ENCODE measurements around the gene PPP1R37.

PPP1R37 gene

DNA sequence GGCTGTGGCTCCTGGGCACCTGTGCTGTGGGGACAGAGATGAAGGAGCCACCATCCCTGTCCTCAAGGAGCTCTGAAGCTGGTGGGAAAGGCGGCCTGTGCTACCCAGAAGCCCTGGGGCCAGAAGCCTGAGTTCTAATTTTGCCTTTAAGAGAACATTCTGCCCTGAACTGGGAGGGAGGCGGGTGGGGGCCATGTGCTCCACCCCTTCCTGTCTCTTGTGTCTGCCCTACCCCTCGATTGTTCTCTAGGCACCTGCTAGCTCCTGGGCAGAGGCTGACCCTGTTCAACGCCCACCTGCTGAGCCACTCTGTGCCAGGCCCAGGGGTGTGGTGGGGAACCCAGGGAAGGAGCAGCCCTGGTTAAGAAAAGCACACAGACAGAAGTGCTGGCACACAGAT, 79.2 kb downstream of the PPP1R37 start:
- no peak overlapping the region for H3K27ac ChIP-seq

DNA sequence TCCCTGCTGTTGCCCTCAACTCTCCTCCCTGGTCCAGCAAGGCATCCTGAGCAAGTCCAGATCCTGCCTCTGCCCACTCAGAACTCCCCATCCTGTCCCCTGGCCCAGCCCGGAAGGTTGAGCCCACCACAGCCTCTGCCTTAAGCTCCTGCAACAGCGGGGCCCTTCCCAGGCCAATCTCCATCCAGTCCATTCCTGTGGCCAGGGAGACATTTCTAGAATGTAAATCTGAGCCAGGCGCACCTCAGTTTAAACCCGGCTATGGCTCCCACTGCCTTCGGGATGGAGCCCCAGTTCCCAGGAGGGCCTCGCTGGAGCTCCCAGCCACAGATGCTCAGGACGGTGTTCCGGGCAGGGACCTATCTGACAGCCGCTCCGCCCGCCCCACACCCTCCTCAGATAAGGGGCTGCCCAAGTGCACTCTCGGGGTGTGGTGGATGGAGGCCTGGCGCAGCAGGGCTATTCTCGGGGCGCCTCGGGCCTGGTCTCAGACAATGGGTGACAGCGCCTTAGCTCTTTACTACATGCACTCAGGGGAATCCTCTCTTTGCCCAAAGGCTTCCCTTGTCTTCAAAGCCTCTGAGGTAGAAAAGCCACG, 79.7 kb downstream of the PPP1R37 start:
- no peak overlapping the region for H3K27ac ChIP-seq
- TF ChIP-seq, protein P1, sequence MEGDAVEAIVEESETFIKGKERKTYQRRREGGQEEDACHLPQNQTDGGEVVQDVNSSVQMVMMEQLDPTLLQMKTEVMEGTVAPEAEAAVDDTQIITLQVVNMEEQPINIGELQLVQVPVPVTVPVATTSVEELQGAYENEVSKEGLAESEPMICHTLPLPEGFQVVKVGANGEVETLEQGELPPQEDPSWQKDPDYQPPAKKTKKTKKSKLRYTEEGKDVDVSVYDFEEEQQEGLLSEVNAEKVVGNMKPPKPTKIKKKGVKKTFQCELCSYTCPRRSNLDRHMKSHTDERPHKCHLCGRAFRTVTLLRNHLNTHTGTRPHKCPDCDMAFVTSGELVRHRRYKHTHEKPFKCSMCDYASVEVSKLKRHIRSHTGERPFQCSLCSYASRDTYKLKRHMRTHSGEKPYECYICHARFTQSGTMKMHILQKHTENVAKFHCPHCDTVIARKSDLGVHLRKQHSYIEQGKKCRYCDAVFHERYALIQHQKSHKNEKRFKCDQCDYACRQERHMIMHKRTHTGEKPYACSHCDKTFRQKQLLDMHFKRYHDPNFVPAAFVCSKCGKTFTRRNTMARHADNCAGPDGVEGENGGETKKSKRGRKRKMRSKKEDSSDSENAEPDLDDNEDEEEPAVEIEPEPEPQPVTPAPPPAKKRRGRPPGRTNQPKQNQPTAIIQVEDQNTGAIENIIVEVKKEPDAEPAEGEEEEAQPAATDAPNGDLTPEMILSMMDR (conservative IDR thresholded peaks at IDR 0.05): no peak
- no peak for TF ChIP-seq ZFX (IDR thresholded peaks at IDR 0.05)

More for the DNA sequence above, 79.2 kb downstream of the PPP1R37 start:
- TF ChIP-seq, protein P1 (conservative IDR thresholded peaks at IDR 0.05): no peak
- no peak for TF ChIP-seq ZFX (IDR thresholded peaks at IDR 0.05)

- no peak for TF ChIP-seq ZFX (IDR thresholded peaks at IDR 0.05)
- TF ChIP-seq, protein P1 (conservative IDR thresholded peaks at IDR 0.05): no peak
- no peak overlapping the region for H3K27ac ChIP-seq
Measured at GRCh38 chr19:45173816-45174215, 80.8 kb downstream of the PPP1R37 start.

GRCh38 chr19:45175515-45176345, 82.8 kb downstream of the PPP1R37 start:
- H3K27ac ChIP-seq: no peak overlapping the region
- no peak for TF ChIP-seq ZFX (IDR thresholded peaks at IDR 0.05)
- TF ChIP-seq, protein P1 (conservative IDR thresholded peaks at IDR 0.05): no peak

GRCh38 chr19:45177817-45178261, 84.9 kb downstream of the PPP1R37 start, which contains the start of gene TRAPPC6A:
Gene TRAPPC6A, minus strand, starts transcription at chr19:45178237. Its CDS starts 19 bp downstream, at chr19:45178218.
- peak; percentile 45; the same call in 1 of the 2 replicates for TF ChIP-seq ZFX (IDR thresholded peaks at IDR 0.05)
- TF ChIP-seq, protein P1 (conservative IDR thresholded peaks at IDR 0.05): no peak
- H3K27ac ChIP-seq: peak within 1 kb of the TSS; percentile 88

GRCh38 chr19:45178262-45179071, 85.5 kb downstream of the PPP1R37 start, which contains the start of gene BLOC1S3:
Gene BLOC1S3, plus strand, starts transcription at chr19:45178784. Its CDS starts 513 bp downstream, at chr19:45179297.
- peak within 1 kb of the TSS; percentile 88 for H3K27ac ChIP-seq
- TF ChIP-seq ZFX (IDR thresholded peaks at IDR 0.05): no peak
- TF ChIP-seq, protein P1 (conservative IDR thresholded peaks at IDR 0.05): no peak; the same call in 1 of the 2 replicates

All from C4-2B (cell line).